ENCODE measurements around the gene RNF115.
"Not testable (repeated sequence)": the region's sequence is repeated elsewhere in the genome, so short reads cannot be mapped to it uniquely, and the experiment has no call there.

RNF115 gene

GRCh38 chr1:145806408-145806807, 17.5 kb downstream of the RNF115 start:
- H3K4me3 Mint-ChIP-seq, result no peak overlapping the region
- ATAC-seq (ENCODE audit: low read depth) (no peak), DNase-seq (ENCODE audit: low spot score in 2 of 2) (no peak)
- H3K27me3 Mint-ChIP-seq, result no peaks in the 10 kb centered on the region
- peaks cover 20% of the 10 kb centered on the region for H3K4me1 Mint-ChIP-seq
- H3K27ac Mint-ChIP-seq, result no peak overlapping the region
- peaks cover 3% of the 10 kb centered on the region for H3K36me3 Mint-ChIP-seq
- no peaks in the 10 kb centered on the region for H3K9me3 Mint-ChIP-seq

GRCh38 chr1:145805057-145805456, 18.8 kb downstream of the RNF115 start:
- Mint-ChIP-seq H3K27ac (no peak overlapping the region), H3K36me3 (peaks cover 8% of the 10 kb centered on the region)
- DNase-seq (ENCODE audit: low spot score in 2 of 2), result no peak

GRCh38 chr1:145804235-145805045, 19.5 kb downstream of the RNF115 start:
- H3K4me1 Mint-ChIP-seq, result peaks cover 20% of the 10 kb centered on the region
- H3K27me3 Mint-ChIP-seq, result no peaks in the 10 kb centered on the region
- H3K27ac Mint-ChIP-seq, result no peak overlapping the region
- peaks cover 13% of the 10 kb centered on the region for H3K36me3 Mint-ChIP-seq
- DNase-seq (ENCODE audit: low spot score in 2 of 2), result no peak
- no peak for ATAC-seq (ENCODE audit: low read depth)
- H3K4me3 Mint-ChIP-seq, result no peak overlapping the region
- no peaks in the 10 kb centered on the region for H3K9me3 Mint-ChIP-seq

More at GRCh38 chr1:145805057-145805456, 18.8 kb downstream of the RNF115 start:
- no peak for ATAC-seq (ENCODE audit: low read depth)
- Mint-ChIP-seq H3K9me3 (no peaks in the 10 kb centered on the region), H3K4me1 (peaks cover 20% of the 10 kb centered on the region), H3K4me3 (no peak overlapping the region), H3K27me3 (no peaks in the 10 kb centered on the region)

GRCh38 chr1:145799806-145800205, 24.1 kb downstream of the RNF115 start:
- Mint-ChIP-seq H3K9me3 (peaks cover 14% of the 10 kb centered on the region), H3K27ac (no peak overlapping the region), H3K4me3 (no peak overlapping the region), H3K4me1 (peaks cover 13% of the 10 kb centered on the region), H3K27me3 (no peaks in the 10 kb centered on the region), H3K36me3 (peaks cover 36% of the 10 kb centered on the region)
- DNase-seq (ENCODE audit: low spot score in 2 of 2) (no peak), ATAC-seq (ENCODE audit: low read depth) (no peak)

- no peak overlapping the region for H3K27ac Mint-ChIP-seq
- no peak for ATAC-seq (ENCODE audit: low read depth)
- H3K36me3 Mint-ChIP-seq, result peaks cover 49% of the 10 kb centered on the region
Observed at GRCh38 chr1:145796753-145797152, 27.1 kb downstream of the RNF115 start.

GRCh38 chr1:145795257-145795881, 28.5 kb downstream of the RNF115 start:
- H3K4me3 Mint-ChIP-seq, result no peak overlapping the region
- ATAC-seq (ENCODE audit: low read depth) (no peak), DNase-seq (ENCODE audit: low spot score in 2 of 2) (no peak)
- no peak overlapping the region for H3K27ac Mint-ChIP-seq
- H3K36me3 Mint-ChIP-seq, result peaks cover 46% of the 10 kb centered on the region
- peaks cover 14% of the 10 kb centered on the region for H3K9me3 Mint-ChIP-seq
- no peaks in the 10 kb centered on the region for H3K27me3 Mint-ChIP-seq
- H3K4me1 Mint-ChIP-seq, result peaks cover 4% of the 10 kb centered on the region

More at GRCh38 chr1:145796753-145797152, 27.1 kb downstream of the RNF115 start:
- peaks cover 14% of the 10 kb centered on the region for H3K9me3 Mint-ChIP-seq
- H3K27me3 Mint-ChIP-seq, result no peaks in the 10 kb centered on the region
- DNase-seq (ENCODE audit: low spot score in 2 of 2), result no peak
- peaks cover 4% of the 10 kb centered on the region for H3K4me1 Mint-ChIP-seq
- no peak overlapping the region for H3K4me3 Mint-ChIP-seq

GRCh38 chr1:145792484-145792883, 31.4 kb downstream of the RNF115 start:
- DNase-seq (ENCODE audit: low spot score in 2 of 2) (no peak), ATAC-seq (ENCODE audit: low read depth) (no peak)
- H3K36me3 Mint-ChIP-seq, result peaks cover 34% of the 10 kb centered on the region
- peaks cover 4% of the 10 kb centered on the region for H3K4me1 Mint-ChIP-seq
- H3K9me3 Mint-ChIP-seq, result peaks cover 9% of the 10 kb centered on the region
- H3K4me3 Mint-ChIP-seq, result no peak overlapping the region
- no peak overlapping the region for H3K27ac Mint-ChIP-seq
- H3K27me3 Mint-ChIP-seq, result no peaks in the 10 kb centered on the region

- not testable (repeated sequence) for DNase-seq (ENCODE audit: low spot score in 2 of 2); H3K9me3 Mint-ChIP-seq; H3K4me3 Mint-ChIP-seq; H3K27ac Mint-ChIP-seq; ATAC-seq (ENCODE audit: low read depth); H3K4me1 Mint-ChIP-seq; H3K27me3 Mint-ChIP-seq
- peaks cover 30% of the 10 kb centered on the region for H3K36me3 Mint-ChIP-seq
Observed at GRCh38 chr1:145791860-145792259, 32.0 kb downstream of the RNF115 start.

GRCh38 chr1:145788580-145788979, 35.3 kb downstream of the RNF115 start:
- Mint-ChIP-seq H3K4me3 (no peak overlapping the region), H3K27me3 (no peaks in the 10 kb centered on the region), H3K9me3 (no peaks in the 10 kb centered on the region), H3K36me3 (peaks cover 16% of the 10 kb centered on the region), H3K27ac (no peak overlapping the region), H3K4me1 (peaks cover 2% of the 10 kb centered on the region)
- no peak for DNase-seq (ENCODE audit: low spot score in 2 of 2)
- ATAC-seq (ENCODE audit: low read depth), result no peak

- Mint-ChIP-seq H3K27ac (no peak overlapping the region), H3K36me3 (peaks cover 11% of the 10 kb centered on the region), H3K9me3 (no peaks in the 10 kb centered on the region), H3K27me3 (no peaks in the 10 kb centered on the region), H3K4me1 (no peaks in the 10 kb centered on the region), H3K4me3 (no peak overlapping the region)
- ATAC-seq (ENCODE audit: low read depth), result no peak
- no peak for DNase-seq (ENCODE audit: low spot score in 2 of 2)
Observed at GRCh38 chr1:145786271-145786670, 37.6 kb downstream of the RNF115 start.

- peaks cover 13% of the 10 kb centered on the region for H3K36me3 Mint-ChIP-seq
- H3K4me3 Mint-ChIP-seq, result no peak overlapping the region
- no peaks in the 10 kb centered on the region for H3K9me3 Mint-ChIP-seq
- DNase-seq (ENCODE audit: low spot score in 2 of 2), result no peak
- H3K27ac Mint-ChIP-seq, result no peak overlapping the region
- no peaks in the 10 kb centered on the region for H3K4me1 Mint-ChIP-seq
- H3K27me3 Mint-ChIP-seq, result no peaks in the 10 kb centered on the region
- ATAC-seq (ENCODE audit: low read depth), result no peak
Observed at GRCh38 chr1:145785547-145785946, 38.3 kb downstream of the RNF115 start.

GRCh38 chr1:145784409-145784808, 39.5 kb downstream of the RNF115 start:
- ATAC-seq (ENCODE audit: low read depth), result no peak
- no peaks in the 10 kb centered on the region for H3K27me3 Mint-ChIP-seq
- peaks cover 13% of the 10 kb centered on the region for H3K36me3 Mint-ChIP-seq
- H3K4me1 Mint-ChIP-seq, result no peaks in the 10 kb centered on the region
- H3K4me3 Mint-ChIP-seq, result no peak overlapping the region
- H3K9me3 Mint-ChIP-seq, result no peaks in the 10 kb centered on the region
- DNase-seq (ENCODE audit: low spot score in 2 of 2), result no peak
- H3K27ac Mint-ChIP-seq, result no peak overlapping the region

- DNase-seq (ENCODE audit: low spot score in 2 of 2) (no peak), ATAC-seq (ENCODE audit: low read depth) (no peak)
- no peaks in the 10 kb centered on the region for H3K4me1 Mint-ChIP-seq
- peaks cover 9% of the 10 kb centered on the region for H3K36me3 Mint-ChIP-seq
- H3K9me3 Mint-ChIP-seq, result no peaks in the 10 kb centered on the region
- no peak overlapping the region for H3K27ac Mint-ChIP-seq
- no peak overlapping the region for H3K4me3 Mint-ChIP-seq
- no peaks in the 10 kb centered on the region for H3K27me3 Mint-ChIP-seq
Observed at GRCh38 chr1:145782272-145783099, 41.4 kb downstream of the RNF115 start.

GRCh38 chr1:145778146-145778540, 45.8 kb downstream of the RNF115 start:
- Mint-ChIP-seq H3K27me3 (no peaks in the 10 kb centered on the region), H3K27ac (no peak overlapping the region), H3K4me3 (no peak overlapping the region), H3K9me3 (no peaks in the 10 kb centered on the region), H3K36me3 (peaks cover 15% of the 10 kb centered on the region), H3K4me1 (no peaks in the 10 kb centered on the region)
- DNase-seq (ENCODE audit: low spot score in 2 of 2) (no peak), ATAC-seq (ENCODE audit: low read depth) (no peak)
